ENCODE measurements around the gene CEP295NL.
"Not testable (repeated sequence)": the region's sequence is repeated elsewhere in the genome, so short reads cannot be mapped to it uniquely, and the experiment has no call there.

The CEP295NL gene, protein sequence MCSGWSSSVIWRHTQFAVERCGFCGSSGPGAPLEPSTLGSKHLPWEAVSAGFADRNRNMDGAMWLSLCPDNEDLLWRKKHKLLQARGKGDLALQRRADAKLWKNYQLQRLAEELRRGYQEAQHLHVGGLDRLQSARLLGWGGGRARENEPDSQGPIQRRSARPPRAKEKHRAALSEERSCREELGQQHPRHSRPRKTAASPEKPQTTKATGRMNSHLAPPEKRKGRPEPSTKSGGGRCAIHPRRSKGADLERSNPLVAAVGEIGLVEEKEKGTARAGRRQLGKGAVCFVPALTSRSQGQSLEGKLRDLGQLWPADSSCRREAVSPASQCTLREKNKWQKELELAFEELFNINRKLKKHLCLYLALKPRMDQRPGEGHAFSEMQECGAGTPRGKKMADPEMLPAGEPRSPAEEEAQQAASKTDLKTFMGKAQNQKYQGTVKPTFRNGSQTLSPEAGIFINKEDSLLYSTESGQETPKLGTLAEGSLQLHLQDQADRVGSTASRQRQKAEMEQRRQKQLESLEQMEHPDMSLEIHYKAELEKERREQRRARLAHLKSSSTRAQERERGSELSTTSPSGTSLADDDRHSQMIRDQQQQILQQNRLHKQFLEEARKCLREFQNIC

DNA sequence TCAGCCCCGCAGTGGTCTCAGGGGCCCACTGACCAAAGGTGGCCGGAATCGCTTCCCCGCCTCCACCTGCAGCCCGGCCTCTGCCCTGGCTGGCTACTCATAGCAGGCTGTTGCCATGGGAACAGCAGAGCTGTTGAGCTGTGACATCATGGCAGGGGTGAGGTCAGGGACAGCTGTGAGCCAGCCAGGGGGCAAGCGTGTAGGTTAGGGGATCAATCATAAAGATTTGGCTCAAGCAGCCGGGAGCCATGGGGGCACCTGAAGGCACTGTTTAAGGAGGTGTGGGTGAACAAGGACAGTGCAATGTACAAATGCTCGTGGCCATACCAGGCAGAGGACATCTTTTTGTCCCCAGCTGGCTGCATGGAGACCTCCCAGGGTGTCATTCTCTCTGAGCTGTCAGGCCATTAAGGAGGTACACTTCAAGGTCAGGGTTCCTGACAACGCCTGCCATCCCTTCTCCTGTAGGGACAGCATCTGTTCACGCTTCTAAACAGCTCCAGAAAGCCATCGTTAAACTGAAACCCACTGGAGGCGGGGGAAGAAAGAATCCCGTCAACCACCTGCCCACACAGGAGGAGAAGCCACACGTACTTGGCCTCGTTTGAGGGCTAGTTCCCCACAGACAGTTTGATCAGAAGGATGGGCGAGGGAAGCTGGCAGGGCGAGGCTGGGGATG lies at the start of gene CEP295NL:
Gene CEP295NL (minus strand): TSS at position 101 of the 679 bp plus-strand sequence. CDS start 1,373 bp downstream, outside the sequence.
- DNase-seq (ENCODE audit: low read depth), result no peak

DNA sequence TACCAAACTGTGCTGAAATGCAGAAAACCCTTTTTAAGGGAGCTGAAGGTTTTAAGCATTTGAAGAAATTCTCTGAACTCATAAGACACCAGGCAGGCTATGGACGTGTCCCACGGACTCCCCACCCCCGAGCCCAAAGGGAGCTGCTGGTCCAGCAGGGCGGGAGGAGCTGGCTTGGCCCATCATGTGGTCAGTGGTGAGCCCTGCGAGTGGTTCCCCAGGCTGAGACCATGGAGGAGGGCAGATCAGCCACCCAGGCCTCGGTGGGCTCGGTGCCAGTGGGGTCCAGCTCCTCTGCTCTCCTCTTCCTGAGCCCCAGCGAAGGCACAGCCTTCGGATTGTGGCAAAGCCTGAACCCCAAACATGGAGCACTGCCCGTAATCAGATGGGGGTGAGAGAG lies 49.7 kb upstream of the CEP295NL start:
- no peak for DNase-seq (ENCODE audit: low read depth)

DNA sequence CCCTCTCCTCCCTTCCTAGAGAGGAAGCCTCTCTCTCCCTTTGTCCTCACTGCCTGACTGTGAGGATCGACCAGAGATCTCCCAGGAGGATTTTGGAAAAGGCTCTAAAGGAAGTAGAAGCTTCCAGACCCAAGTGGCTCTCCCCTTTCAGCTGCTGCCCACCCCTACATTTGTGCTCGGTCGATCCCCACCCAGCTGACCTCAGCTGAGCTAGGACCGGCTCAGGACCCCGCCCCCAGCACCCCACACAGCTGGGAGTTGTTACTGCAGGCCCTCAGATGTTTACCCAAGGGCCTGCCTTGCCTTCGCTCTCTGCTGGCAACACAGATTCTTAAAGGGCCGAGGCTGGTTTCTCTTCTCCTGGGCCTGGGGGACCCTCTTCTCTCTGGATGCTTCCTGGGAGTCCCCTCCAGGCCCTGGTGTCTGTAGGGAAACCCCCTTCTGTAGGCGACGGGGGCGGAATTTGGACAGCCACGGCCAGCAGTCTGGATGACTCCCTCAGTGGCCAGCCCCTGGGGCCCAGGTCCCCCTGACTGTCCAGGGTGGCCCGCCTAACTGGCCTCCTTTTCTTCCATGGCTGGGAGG lies 49.1 kb upstream of the CEP295NL start:
- no peak for DNase-seq (ENCODE audit: low read depth)

DNA sequence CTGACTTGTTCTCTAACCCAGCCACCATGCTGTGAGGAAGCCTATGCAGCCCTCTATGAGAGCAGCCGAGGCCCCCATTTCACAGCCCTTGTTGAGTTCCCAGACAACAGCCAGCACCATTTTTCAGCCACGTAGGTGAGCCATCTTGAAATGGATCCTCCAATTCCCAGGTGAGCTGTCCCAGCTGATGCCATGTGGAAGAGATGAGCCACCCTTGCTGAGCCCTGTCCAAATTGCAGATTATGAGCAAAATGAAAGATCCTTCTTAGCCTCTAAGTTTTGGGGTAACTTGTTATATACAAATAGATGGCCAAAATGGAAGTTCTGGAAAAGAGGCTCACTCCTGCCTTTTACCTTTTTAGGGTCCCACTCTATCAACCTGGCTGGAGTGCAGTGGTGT lies 47.9 kb upstream of the CEP295NL start:
- no peak for DNase-seq (ENCODE audit: low read depth)

DNA sequence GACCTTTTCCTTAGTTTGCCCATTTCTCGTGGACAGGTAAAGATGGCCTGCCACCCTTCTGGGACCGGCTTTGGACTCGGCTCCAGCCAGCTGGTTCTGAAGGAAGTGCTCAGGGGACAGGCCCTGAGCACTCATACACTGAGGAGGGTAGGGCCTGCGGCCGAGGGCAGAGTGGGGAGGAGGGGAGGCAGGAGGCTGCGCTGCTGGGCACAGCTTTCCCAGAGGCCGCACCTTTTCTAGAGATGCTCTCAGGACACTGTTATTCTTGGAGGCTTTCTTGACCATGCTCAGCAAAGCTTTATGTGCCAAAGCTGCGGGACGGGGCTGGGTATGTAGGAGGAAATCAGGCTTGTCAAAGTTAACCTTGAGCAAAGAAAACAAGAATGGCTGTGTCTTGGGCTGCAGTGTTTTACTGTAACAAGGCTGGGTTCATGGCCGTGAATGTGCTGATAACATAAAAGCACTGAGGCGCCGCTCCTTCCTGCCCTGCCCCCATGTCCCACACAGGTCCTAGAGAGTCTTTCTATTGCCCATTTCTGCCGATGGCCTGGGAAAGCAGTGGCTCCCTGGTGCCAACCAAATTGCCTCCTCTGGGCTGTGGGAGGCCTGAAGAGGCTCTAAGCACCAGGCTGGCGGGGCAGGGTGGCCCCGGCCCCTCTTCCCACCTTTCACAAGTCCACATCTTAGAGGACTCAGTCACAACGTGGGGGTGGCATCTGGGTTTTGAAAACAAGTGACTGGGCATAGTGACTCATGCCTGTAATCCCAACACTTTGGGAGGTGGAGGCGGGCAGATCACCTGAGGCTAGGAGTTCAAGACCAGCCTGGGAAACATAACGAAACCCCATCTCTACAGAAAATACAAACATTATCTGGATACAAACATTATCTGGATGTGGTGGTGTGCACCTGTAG lies 44.5 kb upstream of the CEP295NL start:
- DNase-seq (ENCODE audit: low read depth), result no peak

DNA sequence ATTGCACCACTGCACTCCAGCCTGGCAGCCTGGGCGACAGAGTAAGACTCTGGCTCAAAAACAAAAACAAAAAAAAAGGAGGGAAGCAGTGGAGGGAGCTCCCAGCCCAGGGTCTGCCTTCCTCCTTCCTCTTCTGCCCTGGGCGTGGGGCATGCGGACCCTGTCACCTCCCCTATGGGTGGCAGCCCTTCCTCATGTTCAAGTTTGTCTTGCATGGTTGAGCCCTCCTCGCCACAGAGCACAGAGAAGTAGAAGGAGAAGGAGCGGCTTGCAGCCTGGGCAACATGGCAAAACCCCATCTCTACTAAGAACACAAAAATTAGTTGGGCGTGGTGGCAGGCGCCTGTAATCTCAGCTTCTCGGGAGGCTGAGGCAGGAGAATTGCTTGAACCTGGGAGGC lies 43.6 kb upstream of the CEP295NL start:
- DNase-seq (ENCODE audit: low read depth), result no peak

DNA sequence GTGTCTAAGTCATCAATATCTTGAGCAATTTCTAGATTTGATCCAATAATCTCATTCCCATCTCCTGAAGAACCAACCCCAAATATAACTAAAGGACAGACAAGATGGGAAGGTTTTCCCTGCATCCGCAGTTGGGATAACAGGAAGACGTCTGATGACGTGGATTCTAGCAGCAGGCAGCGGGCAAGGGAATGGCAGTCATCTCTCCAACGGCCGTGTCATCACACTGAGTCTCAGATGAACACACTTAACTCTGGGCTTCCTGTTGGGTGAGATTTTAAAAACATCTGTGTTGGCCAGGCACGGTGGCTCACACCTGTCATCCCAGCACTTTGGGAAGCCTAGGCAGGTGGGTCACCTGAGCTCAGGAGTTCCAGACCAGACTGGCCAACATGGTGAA lies 43.1 kb upstream of the CEP295NL start:
- DNase-seq (ENCODE audit: low read depth), result no peak

DNA sequence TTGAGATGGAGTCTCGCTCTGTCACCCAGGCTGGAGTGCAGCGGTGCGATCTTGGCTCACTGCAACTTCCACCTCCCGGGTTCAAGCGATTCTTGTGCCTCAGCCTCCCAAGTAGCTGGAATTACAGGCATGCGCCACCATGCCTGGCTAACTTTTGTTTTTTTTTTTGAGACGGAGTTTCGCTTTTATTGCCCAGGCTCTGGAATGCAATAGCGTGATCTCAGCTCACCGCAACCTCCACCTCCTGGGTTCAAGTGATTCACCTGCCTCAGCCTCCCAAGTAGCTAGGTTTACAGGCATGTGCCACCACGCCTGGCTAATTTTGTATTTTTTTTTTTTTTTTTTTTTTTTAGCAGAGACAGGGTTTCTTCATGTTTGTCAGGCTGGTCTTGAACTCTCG lies 42.5 kb upstream of the CEP295NL start:
- DNase-seq (ENCODE audit: low read depth), result not testable (repeated sequence)

DNA sequence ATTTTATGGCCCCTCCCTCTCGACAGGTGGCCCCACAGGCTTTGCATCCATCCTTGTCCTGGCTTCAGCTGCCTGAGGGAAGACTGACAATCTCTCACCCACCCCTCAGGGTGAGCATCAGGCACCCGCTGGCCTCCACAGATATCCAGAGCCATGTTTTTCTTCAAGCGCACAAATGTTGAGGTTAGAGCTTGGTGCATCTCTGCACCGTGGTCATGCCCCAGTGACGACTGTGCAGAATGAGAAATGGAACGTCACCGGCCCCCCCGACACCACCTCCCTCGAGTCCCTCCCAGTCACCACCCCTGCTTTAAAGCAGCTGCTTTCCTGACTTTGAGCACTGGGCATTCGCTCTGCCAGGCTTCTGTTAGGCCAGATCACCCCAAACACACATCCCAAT lies 42.0 kb upstream of the CEP295NL start:
- no peak for DNase-seq (ENCODE audit: low read depth)

DNA sequence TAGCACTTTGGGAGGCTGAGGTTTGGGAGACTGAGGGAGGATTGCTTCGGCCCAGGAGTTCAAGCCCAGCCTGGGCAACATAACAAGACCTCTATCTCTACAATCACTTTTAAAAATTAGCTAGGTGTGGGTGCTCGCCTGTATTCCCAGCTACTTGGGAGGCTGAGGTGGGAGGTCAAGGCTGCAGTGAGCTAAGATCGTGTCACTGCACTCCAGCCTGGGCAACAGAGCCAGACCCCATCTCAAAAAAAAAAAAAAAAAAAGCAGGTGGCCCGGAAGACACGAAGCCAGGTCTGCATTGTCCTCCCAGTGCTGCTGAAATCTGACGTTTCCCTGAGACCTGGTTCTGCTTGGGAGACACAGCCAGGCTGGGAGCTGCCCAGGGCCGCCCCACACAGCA lies 41.0 kb upstream of the CEP295NL start:
- no peak for DNase-seq (ENCODE audit: low read depth)

DNA sequence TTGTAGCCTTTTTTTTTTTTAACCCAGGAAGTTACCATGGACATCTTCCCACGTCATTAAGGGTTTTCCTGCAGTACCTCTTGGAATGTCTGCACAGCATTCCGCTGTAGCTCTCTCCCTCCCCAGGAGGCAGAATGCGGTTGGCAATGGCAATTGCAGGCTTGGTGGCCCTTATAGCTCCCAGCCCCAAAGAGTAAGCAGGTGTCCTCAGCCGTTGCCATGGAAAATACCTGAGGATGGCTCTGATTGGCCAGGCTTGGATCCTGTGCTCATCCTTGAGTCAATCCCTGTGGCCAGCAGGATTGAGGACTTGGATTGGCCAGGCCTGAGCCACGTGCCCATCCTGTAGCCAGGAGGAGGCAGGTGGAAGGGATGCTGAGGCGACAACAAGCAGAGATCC lies 37.7 kb upstream of the CEP295NL start:
- DNase-seq (ENCODE audit: low read depth), result no peak

DNA sequence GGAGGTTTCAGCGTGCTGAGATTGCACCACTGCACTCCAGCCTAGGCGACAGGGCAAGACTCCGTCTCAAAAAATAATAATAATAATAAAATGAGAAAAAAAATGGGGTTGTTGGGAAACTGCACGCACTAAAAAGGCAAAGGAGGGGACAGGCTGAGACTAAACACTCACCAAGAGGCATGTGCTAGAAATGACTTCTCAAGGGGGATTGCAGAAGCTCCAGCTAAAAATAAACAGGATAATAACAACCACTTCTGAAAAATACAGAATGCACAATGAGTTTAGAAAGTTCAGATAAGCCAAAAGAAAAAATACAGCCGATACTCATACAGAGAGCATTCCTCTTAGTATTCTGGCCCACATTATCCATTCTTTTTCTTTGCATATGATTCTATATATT lies 37.3 kb upstream of the CEP295NL start:
- no peak for DNase-seq (ENCODE audit: low read depth)

DNA sequence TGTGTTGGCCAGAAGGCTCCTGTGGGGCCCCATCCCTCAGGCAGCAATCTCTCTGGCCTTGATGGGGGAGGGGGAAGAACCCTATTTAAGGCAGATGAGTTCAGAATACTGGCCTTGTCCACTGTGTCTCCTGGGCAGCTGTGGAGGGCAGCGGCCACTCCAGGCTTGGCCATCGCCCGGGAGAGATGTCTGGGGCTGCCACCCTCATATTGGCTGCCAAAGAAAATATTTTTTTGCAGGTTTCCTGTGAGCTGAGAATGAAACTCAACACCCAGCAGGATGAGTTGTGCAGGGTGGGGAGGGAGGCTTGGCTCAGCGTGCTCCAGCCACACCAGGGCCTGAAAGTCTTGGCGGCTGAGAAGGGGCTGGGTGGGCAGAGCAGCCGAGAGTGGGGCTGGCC lies 36.6 kb upstream of the CEP295NL start:
- no peak for DNase-seq (ENCODE audit: low read depth)

DNA sequence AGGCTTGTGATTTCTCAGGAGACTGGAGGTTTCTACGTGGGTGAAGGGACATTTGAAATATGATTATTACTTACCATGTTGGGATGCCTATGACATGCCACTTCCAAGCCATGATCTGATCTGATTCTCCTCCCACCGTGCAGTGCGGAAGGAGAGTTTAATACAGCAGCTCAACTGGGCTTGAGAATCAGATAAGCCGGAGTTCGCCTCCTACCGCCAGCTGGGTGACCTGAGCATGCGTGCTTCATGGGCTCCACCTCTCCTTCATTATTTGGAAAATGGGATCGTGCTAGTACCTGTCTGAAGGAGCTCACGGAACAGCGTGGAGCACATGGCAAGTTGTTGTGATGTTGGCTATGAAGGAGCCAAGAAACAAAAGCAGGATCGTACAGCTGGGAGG lies 34.6 kb upstream of the CEP295NL start:
- no peak for DNase-seq (ENCODE audit: low read depth)

DNA sequence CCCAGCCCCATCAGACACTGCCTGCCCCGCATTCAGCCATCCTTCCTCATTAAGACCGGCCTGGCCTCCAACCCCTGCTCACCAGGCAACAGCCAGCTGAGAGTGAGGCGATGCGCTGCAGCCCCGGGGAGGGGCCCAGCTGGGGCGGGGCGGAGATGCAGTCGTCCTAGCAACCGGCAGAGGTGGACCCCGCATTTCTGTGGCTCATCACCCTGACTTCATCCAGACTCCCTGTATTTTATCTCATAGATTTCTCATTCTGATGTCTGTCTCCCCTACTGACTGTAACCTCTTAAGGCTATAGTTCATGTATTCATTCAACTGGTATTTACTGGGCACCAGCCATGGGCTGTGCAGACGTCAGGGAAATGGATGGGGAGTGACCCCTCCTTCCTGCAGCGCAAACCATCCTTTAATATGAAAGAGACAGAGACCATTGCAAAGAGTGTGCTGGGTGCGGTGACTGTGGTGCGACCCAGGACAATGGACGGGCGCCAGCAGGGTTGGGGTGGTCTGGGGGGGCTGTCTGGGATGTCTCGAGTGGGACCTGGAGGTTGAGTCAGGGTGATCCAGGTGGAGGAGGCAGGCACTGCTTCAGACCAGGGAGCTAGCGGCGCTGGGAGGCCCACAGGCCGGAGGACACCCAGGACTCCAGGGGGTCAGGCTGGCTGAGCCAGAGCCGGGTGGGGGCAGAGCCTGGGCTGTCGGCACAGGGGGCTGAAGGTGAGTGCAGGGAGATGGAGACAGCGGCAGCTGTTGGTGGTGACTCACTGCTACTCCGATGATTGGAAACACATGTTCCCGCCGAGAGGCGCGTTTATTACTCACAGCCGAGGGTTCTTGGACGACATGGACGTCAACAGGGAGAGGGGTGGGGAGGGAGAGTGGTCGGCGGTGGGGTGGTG lies 32.7 kb upstream of the CEP295NL start:
- DNase-seq (ENCODE audit: low read depth), result peak; percentile 82

DNA sequence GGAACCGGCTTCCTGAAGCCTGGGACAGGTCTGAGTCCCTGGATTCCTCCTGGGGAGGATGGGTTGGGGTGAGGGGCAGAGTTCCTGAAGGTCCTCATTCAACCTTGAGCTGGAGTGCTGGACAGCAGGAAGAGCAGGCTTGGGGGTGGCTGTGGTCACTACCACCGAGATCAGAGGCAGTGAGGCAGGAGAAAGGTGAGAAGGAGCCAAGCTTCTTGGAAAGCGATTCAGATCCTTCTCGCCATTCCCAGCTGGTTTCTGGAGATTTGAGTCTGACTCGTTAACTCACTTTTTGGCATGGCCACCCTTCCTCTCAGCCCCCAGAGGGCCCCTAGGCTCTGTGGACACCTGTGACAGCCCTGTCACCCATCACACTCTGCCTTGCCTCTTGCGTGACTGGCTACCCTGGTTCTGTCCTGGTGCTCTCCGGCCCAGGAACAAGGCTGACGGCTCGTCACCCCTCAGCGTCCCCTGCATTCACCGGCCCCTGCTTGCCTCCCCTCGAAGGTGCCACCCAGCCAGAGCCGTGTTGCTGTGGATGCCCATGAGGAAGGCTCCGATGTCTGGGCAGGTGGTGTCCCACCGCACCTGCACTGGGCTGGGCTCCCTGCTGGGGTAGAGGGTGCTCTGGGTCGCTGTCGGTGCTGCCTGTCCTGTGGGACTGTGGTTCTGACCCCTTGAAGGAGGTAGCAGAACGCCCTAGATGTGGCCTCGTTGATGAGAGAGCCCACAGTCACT lies 31.8 kb upstream of the CEP295NL start:
- DNase-seq (ENCODE audit: low read depth), result no peak

DNA sequence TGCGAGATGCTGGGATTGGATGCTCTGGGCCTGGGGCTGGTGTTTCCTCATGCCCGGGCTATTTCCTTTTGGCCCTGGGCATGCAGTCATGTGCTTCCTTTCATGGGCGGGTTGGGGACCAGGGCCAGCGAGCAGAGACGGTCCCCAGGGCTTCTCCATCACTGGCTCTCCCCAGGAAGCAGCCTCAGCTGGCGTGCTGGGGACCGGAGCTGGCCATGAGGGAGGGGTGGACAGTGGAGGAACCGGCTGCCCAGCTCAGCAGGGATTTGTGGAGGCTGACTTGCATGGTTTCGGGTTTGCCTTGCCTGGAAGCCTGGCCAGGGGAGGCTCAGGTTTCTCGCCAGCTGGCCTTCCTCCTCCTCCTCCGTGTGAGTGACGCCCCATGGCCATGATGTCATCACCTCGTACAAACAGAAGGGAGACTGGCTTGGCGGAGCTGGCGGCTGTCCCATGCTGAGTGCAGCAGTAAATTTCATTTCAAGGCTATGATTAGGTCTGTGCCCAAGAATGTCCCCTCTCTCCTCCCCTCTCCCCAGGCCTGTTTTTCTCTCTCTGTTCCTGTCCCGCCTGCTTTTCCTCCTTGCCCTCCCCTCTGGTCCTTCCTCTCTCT lies 31.1 kb upstream of the CEP295NL start:
- peak; percentile 71 for DNase-seq (ENCODE audit: low read depth)

DNA sequence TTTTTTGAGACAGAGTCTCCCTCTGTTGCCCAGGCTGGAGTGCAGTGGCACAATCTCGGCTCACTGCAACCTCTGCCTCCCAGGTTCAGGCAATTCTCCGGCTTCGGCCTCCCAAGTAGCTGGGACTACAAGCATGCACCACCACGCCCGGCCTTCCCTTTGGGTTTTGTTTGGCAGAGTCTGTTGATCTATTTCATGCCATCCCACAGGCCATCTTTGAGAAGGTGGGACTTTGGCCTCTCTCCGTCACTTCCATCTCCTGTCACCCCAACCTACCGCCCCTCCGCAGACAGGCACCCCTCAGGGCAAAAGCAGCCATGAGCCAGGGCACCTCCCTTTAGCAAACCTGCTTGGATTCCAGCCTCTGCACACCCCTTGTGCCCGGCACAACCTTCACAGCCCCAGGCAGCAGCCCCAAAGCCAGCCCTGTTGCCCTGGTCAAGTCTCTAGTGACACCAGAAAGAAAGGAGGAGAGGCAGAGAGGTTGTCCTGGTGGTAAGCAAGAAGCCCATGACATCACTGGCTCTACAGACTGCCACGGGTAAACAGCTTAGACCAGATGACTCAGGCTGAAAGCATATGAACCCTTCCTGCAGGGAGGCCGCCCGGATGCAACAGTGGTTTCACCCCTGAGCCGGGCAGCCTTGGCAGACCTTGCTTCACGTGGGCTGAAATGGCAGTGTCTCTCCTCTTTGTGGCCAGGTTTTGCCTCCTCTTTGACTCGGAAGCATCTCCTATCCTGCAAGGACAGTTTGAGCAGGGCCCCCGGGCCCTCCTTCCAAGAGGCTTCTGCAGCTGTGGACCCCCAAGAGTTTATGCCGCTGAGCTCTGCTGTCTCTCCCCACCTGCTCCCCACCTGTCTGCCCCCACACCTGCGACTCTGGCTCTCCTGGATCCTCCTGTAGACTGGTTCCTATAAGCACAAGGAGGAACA lies 30.3 kb upstream of the CEP295NL start:
- peak; percentile 58 for DNase-seq (ENCODE audit: low read depth)
